Large intestine (tissue), 3 donors: Measurements from ENCODE around the gene DCAF15. TPM values are rescaled to one million over a fixed set of nuclear protein-coding genes. Genes with fewer than 3 reads are reported as not detected.

ENCODE experiments used
- DNase-seq, 2 donors: peaks; one replicate each; pipeline versions ENCODE4 v3.0.0 to v3.0.0-alpha.2; 2013
- H3K27ac ChIP-seq: one replicate; pipeline ENCODE4 v1.5.1; 2013; ENCODE audit warnings: low read length
- H3K27me3 ChIP-seq: 2 replicates; pipeline ENCODE4 v1.6.1; 2013; ENCODE audit warnings: low read length; ENCODE audit not compliant: control insufficient read depth, insufficient read depth
- H3K36me3 ChIP-seq: 2 replicates; pipeline ENCODE4 v1.6.1; 2013; ENCODE audit warnings: low read length; ENCODE audit not compliant: control insufficient read depth, insufficient read depth
- H3K4me1 ChIP-seq: one replicate; pipeline ENCODE4 v1.6.1; 2013; ENCODE audit warnings: low read length; ENCODE audit not compliant: control insufficient read depth, insufficient read depth
- H3K4me3 ChIP-seq: one replicate; pipeline ENCODE4 v1.5.1; 2013; ENCODE audit warnings: low read length
- H3K9me3 ChIP-seq: one replicate; pipeline ENCODE4 v1.6.1; 2013; ENCODE audit warnings: mild to moderate bottlenecking, low read depth, low read length, moderate library complexity; ENCODE audit not compliant: control insufficient read depth
- WGBS: methylation state at CpG from one replicate; pipeline ENCODE4 v1.1.5; 2013; ENCODE audit warnings: low lambda C conversion rate; ENCODE audit not compliant: insufficient coverage; 5-methylcytosine and 5-hydroxymethylcytosine counted together
- polyA plus RNA-seq: library from polyadenylated mRNA; unstranded; fragments of 120-200 nt; gene quantifications from one replicate; pipeline ENCODE4 v1.2.1, GENCODE V29; 2013

DCAF15 gene
- polyA plus RNA-seq, 1 donor: 26.8 TPM

DNA sequence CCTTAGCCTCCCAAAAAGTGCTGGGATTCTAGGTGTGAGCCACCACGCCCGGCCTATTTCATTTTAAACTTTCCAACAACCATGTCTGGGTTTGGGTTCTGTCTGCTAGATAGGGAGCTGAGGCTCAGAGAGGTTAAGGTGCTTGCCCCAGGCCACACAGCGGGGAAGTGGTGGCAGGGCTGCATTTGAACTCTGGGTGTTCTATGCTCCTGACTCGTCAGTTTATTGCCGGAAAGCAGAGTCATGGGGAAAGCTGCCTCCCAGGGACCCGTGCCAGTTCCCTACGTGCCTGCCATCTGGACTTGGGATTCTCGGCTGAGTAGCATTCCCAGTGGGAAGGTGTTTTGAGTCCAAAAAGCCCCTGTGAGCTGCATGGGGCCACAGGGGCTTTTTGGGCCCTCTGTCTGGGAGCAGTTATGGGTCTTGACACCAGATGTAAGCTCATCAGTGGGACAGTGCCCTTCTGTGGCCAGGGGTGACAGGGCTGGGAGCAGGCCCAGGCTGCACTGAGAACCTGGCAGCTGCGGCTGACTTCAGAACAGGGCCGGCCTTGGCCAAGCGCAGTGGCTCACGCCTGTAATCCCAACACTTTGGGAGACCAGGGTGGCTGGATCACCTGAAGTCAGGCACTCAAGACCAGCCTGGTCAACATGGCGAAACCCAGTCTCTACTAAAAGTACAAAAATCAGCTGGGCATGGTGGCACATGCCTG is 42.9 kb downstream of the DCAF15 start:
- no CpG with 5 or more reads among the region's 13 CpGs for WGBS

DNA sequence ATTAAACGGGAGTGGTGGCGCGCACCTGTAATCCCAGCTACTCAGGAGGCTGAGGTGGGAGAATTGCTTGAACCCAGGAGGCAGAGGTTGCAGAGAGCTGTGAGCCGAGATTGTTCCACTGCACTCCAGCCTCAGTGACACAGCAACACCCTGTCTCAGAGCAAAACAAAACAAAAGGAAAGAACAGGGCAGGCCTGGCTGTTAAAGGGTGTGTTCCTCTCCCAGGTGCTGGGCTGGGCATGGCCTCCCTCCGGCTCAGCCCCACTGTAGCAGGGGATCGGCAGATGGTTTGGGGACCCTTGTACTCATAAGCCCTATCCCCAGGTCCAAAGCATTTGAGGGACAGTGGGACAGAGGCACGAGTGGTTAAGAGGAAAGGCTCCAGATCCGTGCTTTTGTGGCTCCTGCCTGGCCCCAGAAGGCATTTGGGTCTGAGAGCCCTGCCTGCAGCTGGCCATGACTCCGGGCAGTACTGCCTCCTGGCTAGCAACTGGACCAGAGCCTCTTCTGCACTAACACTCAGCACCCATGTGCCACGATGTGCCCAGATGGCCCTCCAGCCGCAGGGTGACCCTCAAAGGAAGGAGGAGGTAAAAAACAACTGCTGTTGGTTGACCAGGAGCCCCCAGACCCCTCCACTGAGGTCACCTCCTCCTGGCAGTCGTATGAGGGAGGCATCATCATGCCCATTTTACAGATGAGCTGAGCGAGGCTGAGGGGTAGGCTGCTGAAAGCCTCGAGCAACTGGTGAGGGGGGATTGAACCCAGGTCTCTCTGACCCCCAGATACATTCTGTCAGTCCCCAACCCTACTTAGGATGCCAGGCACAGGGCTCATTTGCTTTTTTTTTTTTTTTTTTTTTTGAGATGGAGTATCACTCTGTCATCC is 43.8 kb downstream of the DCAF15 start:
- H3K36me3 ChIP-seq: peaks cover 42% of the 10 kb centered on the region
- DNase-seq: no peak
- H3K4me3 ChIP-seq: no peak overlapping the region
- H3K9me3 ChIP-seq: peaks cover 8% of the 10 kb centered on the region
- WGBS: no CpG with 5 or more reads among the region's 14 CpGs
- no peaks in the 10 kb centered on the region for H3K27me3 ChIP-seq
- no peak overlapping the region for H3K27ac ChIP-seq
- no peaks in the 10 kb centered on the region for H3K4me1 ChIP-seq

More for the DNA sequence above, 42.9 kb downstream of the DCAF15 start:
- Histone ChIP-seq H3K27ac (no peak overlapping the region), H3K4me1 (no peaks in the 10 kb centered on the region), H3K4me3 (no peak overlapping the region), H3K36me3 (peaks cover 46% of the 10 kb centered on the region), H3K27me3 (no peaks in the 10 kb centered on the region), H3K9me3 (peaks cover 8% of the 10 kb centered on the region)
- DNase-seq: no peak

DNA sequence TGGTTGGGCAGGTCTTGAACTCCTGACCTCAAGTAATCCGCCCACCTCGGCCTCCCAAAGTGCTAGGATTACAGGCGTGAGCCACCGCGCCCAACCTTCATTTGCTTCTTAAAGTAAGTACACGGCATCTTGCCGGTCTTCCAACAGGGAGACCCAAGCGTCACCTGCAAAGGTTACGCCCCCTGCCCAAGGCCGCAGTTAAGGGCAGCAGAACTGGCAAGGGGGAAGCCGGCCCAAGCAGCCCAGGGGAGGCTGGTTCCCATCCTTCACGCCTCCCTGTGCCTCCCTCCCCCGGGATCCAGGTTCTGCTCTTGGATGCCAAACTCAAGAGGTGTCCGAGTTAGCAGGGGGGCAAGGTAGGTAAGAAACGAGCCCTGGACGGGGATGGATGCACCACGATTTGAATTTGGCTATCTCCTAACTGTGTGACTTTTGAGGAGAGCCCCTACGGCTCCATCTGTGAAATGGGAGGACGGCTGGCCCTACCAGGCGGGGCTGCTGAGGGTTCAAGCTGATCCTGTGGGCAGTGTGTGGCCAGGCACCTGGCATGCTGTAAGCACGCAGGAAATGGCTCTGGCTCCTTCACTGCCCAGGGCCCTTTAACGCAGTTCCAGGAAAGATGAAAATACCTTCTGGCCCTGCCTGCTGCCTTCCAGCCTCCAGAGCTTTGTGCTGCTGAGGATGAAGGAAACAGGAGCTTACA is 44.8 kb downstream of the DCAF15 start:
- Histone ChIP-seq H3K4me1 (no peaks in the 10 kb centered on the region), H3K36me3 (peaks cover 33% of the 10 kb centered on the region), H3K27ac (no peak overlapping the region), H3K27me3 (no peaks in the 10 kb centered on the region), H3K9me3 (peaks cover 8% of the 10 kb centered on the region), H3K4me3 (no peak overlapping the region)
- no CpG with 5 or more reads among the region's 22 CpGs for WGBS
- no peak for DNase-seq

DNA sequence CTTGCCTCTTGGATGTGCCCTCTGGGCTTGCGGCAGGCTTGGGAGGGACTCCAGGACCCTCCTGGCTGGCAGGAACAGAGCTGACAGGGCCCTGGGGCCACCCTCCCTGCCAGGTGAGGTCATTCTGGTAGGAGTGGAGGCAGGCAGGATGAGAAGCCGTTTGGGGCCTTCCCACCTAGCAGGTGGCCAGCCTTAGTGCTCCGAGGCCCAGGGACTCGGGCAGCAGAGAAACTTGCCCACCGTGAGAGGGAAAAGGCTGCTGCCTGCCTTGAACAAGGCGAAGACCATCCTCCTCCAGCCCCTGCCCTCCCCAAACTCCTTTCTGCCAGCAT is 45.3 kb downstream of the DCAF15 start:
- H3K9me3 ChIP-seq: peaks cover 8% of the 10 kb centered on the region
- no CpG with 5 or more reads among the region's 6 CpGs for WGBS
- H3K36me3 ChIP-seq: peaks cover 28% of the 10 kb centered on the region
- DNase-seq: no peak
- H3K4me3 ChIP-seq: no peak overlapping the region
- no peaks in the 10 kb centered on the region for H3K4me1 ChIP-seq
- no peaks in the 10 kb centered on the region for H3K27me3 ChIP-seq
- H3K27ac ChIP-seq: no peak overlapping the region

DNA sequence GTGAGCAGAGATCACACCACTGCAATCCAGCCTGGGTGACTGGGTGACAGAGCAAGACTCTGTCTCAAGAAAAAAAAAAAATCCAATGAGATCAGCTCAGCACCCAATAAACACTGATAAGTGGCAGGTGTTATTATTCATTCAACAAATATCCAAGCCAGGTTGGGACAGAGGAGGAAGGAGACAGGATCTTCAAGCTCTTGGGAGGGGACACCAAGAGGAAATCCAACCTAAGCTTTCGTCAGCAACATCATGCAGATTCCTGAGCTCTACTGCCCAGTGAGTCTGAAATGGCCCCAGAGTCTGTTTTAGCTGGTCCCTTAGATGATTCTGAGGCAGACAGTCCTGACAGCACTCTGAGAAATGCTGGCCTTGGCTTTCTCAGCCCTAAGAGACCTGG is 46.1 kb downstream of the DCAF15 start:
- no CpG with 5 or more reads among the region's 1 CpG for WGBS
- no peak for DNase-seq
- Histone ChIP-seq H3K4me3 (no peak overlapping the region), H3K9me3 (peaks cover 8% of the 10 kb centered on the region), H3K4me1 (peaks cover 2% of the 10 kb centered on the region), H3K27me3 (no peaks in the 10 kb centered on the region), H3K36me3 (peaks cover 21% of the 10 kb centered on the region), H3K27ac (no peak overlapping the region)

DNA sequence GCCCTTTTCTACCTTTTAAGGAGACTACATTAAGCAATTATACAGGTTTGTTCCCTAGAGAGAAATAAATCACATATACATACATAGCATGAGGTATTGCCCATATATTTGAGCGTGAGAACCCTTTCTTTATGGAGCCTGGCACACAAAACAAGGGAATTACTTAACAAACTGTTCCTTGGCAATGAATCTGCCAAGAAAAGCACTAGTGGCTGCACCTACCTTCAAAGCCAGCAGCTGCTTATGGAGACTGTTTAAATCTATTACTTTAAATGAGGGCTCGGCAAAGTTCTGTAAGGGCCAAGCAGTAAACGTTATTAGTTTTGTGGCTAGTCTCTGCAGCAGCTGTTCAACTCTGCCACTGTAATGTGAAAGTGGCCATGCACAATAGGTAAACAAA is 46.8 kb downstream of the DCAF15 start:
- no CpG with 5 or more reads among the region's 3 CpGs for WGBS
- H3K36me3 ChIP-seq: peaks cover 20% of the 10 kb centered on the region
- H3K4me3 ChIP-seq: no peak overlapping the region
- H3K27me3 ChIP-seq: no peaks in the 10 kb centered on the region
- no peak for DNase-seq
- H3K4me1 ChIP-seq: peaks cover 5% of the 10 kb centered on the region
- peaks cover 8% of the 10 kb centered on the region for H3K9me3 ChIP-seq
- H3K27ac ChIP-seq: no peak overlapping the region

DNA sequence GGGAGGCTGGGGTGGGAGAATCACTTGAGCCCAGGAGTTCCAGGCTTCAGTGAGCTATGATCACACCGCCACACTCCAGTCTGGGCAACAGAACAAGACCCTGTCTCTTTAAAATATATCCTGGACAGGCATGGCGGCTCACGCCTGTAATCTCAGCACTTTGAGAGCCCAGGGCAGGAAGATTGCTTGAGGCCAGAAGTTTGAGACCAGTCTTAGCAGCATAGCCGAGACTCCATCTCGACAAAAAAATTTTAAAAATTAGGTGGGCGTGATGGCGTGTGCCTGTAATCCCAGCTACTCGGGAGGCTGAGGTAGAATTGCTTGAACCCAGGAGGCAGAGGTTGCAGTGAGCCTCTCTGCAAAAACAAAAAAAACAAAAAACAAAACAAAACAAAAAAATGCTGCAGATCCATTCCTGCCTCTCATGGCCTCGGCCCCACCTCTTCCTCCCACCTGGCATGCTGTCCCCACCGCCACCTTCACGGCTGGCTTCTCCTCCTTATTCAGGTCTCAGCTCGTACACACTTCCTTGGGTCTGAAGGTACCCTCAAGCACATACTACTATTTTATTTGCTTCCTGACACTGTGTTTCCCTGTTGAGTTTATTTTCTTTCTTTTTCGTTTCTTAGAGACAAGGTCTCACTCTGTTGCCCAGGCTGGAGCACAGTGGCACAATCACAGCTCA is 48.5 kb downstream of the DCAF15 start:
- peaks cover 8% of the 10 kb centered on the region for H3K9me3 ChIP-seq
- 95% methylated on average over 4 of the region's 13 CpGs for WGBS
- H3K4me1 ChIP-seq: peaks cover 14% of the 10 kb centered on the region
- no peak overlapping the region for H3K27ac ChIP-seq
- H3K4me3 ChIP-seq: no peak overlapping the region
- DNase-seq: no peak
- H3K27me3 ChIP-seq: no peaks in the 10 kb centered on the region
- peaks cover 14% of the 10 kb centered on the region for H3K36me3 ChIP-seq

DNA sequence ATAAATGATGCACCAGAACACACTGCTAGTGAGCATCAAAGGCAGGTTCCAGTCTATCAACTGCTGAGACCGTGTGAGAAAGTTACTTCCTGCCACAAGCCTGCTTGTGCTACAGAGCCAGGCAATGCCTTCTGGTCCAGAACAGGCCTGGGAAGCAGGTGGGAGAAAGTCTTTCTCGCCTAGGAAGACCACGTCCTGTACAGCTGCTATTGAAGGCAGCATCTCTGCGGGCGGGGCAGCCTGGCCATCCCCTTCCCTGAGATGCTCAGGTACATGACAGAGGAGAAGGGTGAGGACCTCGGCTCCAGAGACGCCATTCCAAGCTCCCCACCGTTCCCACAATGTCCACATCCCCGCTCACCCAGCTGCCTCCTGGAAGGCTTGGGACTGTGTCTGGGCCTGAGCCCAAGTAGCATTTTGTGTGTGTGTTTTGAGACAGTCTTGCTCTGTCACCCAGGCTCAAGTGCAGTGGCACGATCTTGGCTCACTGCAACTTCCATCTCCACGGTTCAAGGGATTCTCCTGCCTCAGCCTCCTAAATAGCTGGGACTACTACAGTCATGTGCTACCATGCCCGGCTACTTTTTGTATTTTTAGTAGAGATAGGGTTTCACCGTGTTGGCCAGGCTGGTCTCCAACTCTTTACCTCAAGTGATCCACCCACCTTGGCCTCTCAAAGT is 50.4 kb downstream of the DCAF15 start:
- peaks cover 5% of the 10 kb centered on the region for H3K36me3 ChIP-seq
- DNase-seq: no peak
- no peak overlapping the region for H3K4me3 ChIP-seq
- WGBS: no CpG with 5 or more reads among the region's 13 CpGs
- peaks cover 17% of the 10 kb centered on the region for H3K4me1 ChIP-seq
- peak overlapping the region; percentile 17 for H3K27ac ChIP-seq
- no peaks in the 10 kb centered on the region for H3K27me3 ChIP-seq
- peaks cover 8% of the 10 kb centered on the region for H3K9me3 ChIP-seq

DNA sequence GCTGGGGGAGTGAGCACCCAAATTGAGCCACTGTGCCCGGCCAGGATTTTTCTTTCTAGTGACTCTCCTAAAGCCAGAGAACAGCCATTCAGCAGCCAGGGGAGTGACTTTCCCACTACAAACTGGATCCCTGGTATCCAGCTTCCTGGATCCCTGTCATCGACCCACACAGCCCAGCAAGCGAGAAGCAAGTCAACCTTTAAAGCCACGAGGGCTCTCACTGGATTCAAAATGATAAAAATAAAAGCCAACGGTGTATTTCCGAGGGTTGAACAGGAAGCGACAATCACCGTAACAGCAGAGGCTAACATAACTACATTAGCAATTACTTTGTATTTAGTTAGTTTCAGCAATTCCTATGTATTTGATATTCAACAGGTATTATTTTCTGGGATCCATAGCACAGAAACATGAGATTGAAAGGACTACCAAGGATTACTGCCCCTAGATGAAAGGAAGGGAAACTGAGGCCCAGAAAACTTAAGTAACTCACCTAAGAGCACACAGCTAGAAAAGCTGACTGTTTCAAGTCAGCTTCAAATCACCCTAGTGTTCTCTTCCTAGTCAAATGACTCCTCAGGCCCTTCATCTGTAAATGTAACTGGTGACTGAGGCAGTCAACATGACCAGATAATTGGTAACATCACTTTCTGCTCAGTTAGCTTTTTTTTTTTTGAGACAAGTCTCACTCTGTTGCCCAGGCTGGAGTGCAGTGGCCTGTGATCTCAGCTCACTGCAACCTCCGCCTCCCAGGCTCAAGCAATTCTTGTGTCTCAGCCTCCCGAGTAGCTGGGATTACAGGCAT is 51.1 kb downstream of the DCAF15 start:
- peak overlapping the region; percentile 17 for H3K27ac ChIP-seq
- H3K27me3 ChIP-seq: no peaks in the 10 kb centered on the region
- peaks cover 2% of the 10 kb centered on the region for H3K36me3 ChIP-seq
- no peak for DNase-seq
- 82% methylated on average over 7 of the region's 10 CpGs for WGBS
- H3K9me3 ChIP-seq: peaks cover 8% of the 10 kb centered on the region
- H3K4me3 ChIP-seq: no peak overlapping the region
- H3K4me1 ChIP-seq: peaks cover 17% of the 10 kb centered on the region
